ENCODE results near the gene GMCL2. TPM values are rescaled to one million over a fixed set of nuclear protein-coding genes. Genes with fewer than 3 reads are reported as not detected.

GMCL2 gene
- total RNA-seq, 1 experiment from 2014 or later = not detected

- no peak for DNase-seq (ENCODE audit: low read depth)
Observed at GRCh38 chr5:178143246-178143645, 43.9 kb downstream of the GMCL2 start.

GRCh38 chr5:178142642-178143041 lies 44.5 kb downstream of the GMCL2 start:
- no peak for DNase-seq (ENCODE audit: low read depth)

GRCh38 chr5:178141550-178141949 lies 45.6 kb downstream of the GMCL2 start:
- no peak for DNase-seq (ENCODE audit: low read depth)

- no peak for DNase-seq (ENCODE audit: low read depth)
Observed at GRCh38 chr5:178137991-178138390, 49.2 kb downstream of the GMCL2 start.

- DNase-seq (ENCODE audit: low read depth) = no peak
Observed at GRCh38 chr5:178136990-178137389, 50.2 kb downstream of the GMCL2 start.

Other genes with a start within 250 kb of the GMCL2 start
- not detected in 2 replicates for gene PROP1, start 191.1 kb downstream of the GMCL2 start, total RNA-seq (2014; rRNA removed)
- 0.06 and 0.13 TPM in 2 replicates for gene N4BP3, start 73.8 kb downstream of the GMCL2 start, total RNA-seq (2014; rRNA removed)
- gene RMND5B, start 56.4 kb downstream of the GMCL2 start, total RNA-seq (2014; rRNA removed) = 12.0 and 14.4 TPM in 2 replicates
- 404 and 428 TPM in 2 replicates for gene NHP2, start 33.5 kb downstream of the GMCL2 start, total RNA-seq (2014; rRNA removed)
- gene HNRNPAB, start 17.2 kb upstream of the GMCL2 start, total RNA-seq (2014; rRNA removed) = 145 TPM in 2 replicates
- gene PHYKPL, start 45.4 kb upstream of the GMCL2 start, total RNA-seq (2014; rRNA removed) = 13.8 and 17.7 TPM in 2 replicates